GM18517 (cell line): ENCODE measurements around the gene DUS4L.
A peak's percentile ranks its signal among the peaks of the same experiment; 100 is the strongest.
"Not testable (repeated sequence)": the region's sequence is repeated elsewhere in the genome, so short reads cannot be mapped to it uniquely, and the experiment has no call there.

Experiments
- ATAC-seq: cut with Tn5 transposase; IDR thresholded peaks from one replicate; pipeline ENCODE4 v1.9.1; 2021; ENCODE audit warnings: mild to moderate bottlenecking, moderate library complexity; ENCODE audit not compliant: unreplicated experiment

DUS4L gene, protein sequence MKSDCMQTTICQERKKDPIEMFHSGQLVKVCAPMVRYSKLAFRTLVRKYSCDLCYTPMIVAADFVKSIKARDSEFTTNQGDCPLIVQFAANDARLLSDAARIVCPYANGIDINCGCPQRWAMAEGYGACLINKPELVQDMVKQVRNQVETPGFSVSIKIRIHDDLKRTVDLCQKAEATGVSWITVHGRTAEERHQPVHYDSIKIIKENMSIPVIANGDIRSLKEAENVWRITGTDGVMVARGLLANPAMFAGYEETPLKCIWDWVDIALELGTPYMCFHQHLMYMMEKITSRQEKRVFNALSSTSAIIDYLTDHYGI

DNA sequence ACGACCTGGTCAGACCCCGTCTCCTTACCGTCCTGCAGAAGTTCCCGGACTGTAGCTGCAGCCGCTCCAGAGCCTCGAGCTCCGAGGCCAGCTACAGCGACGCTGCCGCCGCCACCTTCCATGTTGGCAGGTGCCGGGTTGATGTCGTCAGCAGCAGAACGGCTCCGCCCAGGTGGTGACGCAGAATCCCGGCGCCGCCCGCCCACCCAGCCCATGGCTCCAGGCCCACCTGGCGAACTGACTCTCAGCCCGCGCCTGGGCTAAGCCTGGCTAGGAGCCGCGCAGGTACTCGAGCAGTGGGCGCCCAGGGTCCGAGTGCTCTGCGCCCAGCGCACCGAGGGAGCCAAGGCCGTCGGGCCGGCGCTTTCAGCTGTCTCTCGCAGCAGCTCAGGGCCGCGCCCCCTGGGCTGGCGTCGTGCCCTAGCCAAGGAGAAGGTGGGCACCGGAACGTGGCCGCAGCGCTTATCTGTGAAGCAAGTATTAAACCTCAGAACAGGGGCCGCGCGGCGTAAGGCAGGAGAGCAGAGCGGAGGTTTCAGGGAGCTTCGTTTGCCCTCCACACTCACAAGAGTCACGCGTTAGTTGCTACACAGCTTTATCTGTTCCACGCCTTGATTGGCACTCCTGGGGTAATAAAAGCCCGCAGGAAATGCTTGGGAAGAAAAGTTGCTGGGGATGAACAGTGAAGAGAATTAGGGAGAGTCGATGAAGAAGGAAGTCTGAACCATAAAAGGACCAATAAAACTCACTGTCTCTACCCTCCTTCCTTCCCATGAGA lies at the start of gene DUS4L, which contains the start of gene COG5:
TSS of gene DUS4L (plus strand) at position 197 of the 778 bp plus-strand sequence. CDS start 3,100 bp downstream, outside the sequence.
TSS of gene COG5 (minus strand) at position 146 of the 778 bp plus-strand sequence. CDS start at position 122, 24 bp downstream.
- ATAC-seq, result peak; percentile 95

- ATAC-seq, result no peak
These were observed 37.1 kb upstream of the DUS4L start for GRCh38 chr7:107526672-107527071.

- no peak for ATAC-seq
These were observed 36.6 kb upstream of the DUS4L start for GRCh38 chr7:107527196-107527595.

DNA sequence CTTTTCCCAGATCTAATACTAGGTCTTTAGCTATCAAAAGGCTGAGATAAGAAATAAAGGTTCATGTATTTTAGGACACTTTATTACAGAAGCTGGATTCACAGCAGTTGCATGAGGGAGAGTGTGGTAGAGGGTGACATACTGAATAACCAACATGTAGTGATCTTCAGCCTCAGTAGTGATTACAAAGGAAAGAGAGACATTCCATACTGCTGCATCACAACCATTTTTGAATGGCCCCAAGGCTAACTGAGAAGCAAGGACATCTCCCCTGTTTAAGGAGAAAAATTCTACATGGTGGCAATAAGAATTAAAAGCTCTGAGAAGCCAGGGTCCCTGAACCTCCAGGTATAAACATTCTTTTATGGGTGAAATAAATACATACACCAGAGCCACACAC lies 35.3 kb upstream of the DUS4L start:
- ATAC-seq, result no peak

- no peak for ATAC-seq
These were observed 33.0 kb upstream of the DUS4L start for GRCh38 chr7:107530751-107531150.

GRCh38 chr7:107534139-107534538 lies 29.6 kb upstream of the DUS4L start:
- no peak for ATAC-seq

- not testable (repeated sequence) for ATAC-seq
These were observed 26.5 kb upstream of the DUS4L start for GRCh38 chr7:107537228-107537627.

GRCh38 chr7:107538001-107538400 lies 25.8 kb upstream of the DUS4L start:
- ATAC-seq, result no peak

DNA sequence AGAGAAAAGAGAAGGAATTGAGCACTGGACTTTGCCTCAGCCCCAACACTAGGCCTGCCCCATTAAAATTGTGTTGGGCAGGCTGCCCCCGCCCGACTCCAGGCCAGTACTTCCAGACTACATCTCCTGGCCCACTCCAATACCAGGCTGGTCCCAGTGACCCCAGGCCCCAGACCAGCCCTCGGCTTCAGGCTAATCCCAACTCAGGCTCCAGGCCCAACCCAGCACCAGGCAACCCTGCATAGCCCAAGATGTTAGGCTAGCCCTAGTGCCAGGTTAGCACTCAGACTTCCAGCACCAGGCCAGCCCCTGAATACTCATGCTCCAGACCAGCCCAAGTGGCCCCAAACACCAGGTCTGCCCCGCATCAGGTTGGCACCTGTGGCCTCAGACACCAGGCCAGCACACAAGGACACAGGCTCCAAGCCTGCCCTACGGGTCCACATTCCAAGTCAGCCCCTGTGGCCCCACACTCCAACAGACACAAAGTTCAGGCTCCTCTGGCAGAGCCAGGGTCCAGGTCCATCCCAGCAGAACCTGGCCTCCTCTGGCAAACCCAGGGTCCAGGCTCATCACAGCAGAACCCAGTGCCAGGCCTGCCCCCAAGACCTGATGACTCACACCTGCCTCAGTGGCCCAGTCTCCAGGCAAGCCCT lies 20.3 kb upstream of the DUS4L start:
- ATAC-seq, result no peak

DNA sequence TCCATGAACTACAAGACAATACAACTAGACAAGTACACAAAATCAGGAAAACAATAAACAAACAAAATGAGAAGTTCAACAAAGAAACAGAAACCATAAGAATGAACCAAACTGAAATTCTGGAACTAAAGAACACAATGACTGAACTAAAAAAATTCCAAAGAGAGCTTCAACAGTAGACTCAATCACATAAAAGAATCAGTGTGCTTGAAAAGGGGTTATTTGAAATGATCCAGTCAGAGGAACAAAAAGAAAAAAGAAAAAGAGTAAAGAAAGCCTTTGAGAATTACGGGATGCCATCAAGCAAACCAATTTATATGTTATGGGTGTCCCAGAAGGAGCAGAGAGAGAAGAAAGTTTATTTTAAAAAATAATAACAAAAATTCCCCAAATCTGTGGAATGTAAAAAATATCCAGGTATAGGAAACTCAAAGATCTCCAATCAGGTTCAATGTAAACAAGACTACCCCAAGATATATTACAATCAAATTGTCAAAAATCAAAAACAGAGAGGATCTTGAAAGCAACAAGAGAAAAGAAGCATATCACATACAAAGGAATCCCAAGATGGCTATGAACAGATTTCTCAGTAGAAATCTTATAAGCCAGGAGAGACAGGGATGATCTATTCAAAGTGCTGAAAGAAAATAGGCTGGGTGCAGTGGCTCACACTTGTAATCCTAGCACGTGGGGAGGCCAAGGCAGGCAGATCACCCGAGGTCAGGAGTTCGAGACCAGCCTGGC lies 18.8 kb upstream of the DUS4L start:
- ATAC-seq, result no peak

DNA sequence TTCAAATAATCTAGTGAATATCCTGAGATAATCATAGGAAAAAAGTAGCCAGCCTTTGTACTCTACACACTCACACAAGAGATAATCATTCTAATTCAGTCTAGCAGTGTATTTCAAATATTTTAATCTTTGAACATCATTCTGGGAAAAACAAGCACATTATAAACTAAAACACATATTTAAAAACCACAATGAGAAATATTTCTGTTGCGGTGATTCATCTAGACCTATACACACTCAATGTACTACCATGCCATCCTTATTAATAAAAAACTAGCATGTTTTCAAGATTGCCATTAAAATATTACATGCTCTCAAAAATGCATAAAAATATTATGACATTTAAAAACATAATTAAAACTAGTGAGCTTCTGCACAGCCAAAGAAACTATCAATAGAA lies 11.8 kb upstream of the DUS4L start:
- ATAC-seq, result no peak

DNA sequence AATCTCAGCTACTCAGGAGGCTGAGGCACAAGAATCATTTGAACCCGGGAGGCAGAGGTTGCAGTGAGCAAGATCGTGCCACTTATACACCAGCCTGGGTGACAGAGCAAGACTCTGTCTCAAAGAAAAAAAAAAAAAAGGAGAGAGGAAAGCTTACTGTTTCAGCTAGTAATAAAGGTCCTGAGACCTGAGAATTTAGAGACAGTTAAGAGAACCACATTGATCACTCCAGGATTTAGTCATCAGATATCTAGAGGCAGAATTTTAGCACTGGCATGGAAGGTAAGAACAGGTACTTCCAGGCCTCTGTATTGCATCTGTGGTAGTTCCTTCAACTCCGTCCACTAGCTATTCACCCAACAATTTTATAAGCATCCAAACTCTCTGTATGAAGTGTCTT lies 7.9 kb upstream of the DUS4L start:
- ATAC-seq, result no peak

GRCh38 chr7:107559864-107560263 lies 3.9 kb upstream of the DUS4L start:
- no peak for ATAC-seq

GRCh38 chr7:107560898-107561516 lies 2.8 kb upstream of the DUS4L start:
- ATAC-seq, result no peak

DNA sequence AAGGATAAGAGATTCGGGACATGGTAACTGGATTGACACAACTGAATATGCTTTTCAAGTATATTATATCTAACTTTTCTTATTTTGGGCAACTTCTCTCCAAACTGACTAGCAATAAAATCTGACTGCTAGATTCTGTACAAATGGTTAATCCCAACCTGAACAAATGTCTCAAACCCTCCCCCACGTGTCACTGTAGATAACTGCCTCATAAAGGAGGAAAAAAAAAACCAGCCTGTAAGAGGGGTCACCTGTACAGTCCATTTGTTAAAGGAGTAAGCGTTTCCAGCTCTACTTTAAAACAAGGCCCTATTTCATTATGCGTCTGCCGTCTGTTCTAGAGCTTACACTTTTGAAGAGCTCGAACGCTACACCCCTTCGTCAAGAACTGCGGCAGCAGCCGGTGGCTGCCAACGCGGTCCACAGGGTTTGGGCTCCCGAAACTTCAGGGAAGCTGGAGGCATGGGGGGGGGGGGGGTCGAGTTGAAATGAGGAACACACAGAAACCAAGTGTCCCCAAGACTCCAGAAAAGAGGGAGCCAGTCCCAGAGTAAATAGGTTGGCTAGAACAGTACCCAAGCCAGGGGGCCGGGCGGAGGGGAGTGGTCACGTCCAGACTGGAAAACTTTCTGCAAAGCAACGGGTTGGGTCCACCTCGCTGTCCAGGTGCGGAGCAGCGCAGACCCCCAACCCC lies 543 bp upstream of the DUS4L start:
- ATAC-seq, result peak; percentile 58

GRCh38 chr7:107564553-107565298 lies 955 bp downstream of the DUS4L start:
- ATAC-seq, result no peak

DNA sequence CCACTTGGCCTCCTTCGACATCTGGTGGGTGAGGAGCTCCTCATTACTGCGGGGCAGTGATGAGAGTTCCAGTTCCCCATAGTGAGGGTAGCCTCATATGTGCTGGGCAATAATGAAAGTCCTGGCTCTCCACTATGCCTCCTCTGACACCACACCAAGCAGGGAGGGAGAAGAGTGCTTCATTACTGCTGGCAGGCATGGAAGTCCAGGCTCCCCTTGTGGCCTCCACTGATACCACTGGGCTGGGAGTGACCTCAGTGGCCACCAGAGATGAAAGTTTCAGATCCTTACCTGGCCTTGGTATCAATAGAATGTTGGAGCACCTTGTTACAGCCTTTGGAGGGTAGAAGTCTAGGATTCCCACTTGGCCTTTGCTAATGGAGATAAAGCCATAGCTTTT lies 6.5 kb downstream of the DUS4L start:
- ATAC-seq, result no peak

DNA sequence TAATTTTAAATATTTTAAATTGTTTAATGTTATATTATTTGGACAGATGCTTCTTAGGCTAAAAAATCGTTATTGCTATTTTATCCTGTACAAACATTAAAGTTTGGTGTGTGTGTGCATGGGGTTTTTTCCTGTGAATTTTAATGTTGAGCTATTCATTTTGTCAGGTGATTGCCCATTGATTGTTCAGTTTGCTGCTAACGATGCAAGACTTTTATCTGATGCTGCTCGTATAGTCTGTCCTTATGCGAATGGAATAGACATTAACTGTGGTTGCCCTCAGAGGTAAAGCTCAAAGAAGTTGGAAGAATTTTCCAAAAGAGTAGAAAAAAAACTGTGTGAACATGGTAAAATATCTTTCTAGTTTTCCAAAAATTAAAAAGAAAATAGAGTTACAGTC lies 9.8 kb downstream of the DUS4L start:
- no peak for ATAC-seq

GRCh38 chr7:107579554-107579884 lies 15.7 kb downstream of the DUS4L start:
- no peak for ATAC-seq
